OCI-LY1 (cell line): ENCODE results near the gene KMT5C.

Experiments
- H2AFZ ChIP-seq: fragments of 200-600 bp; sonication (generic), shearing (Covaris generic); 2 replicates; pipeline ENCODE4 v1.6.0; 2014; ENCODE audit warnings: antibody characterized with exemption, mild to moderate bottlenecking, low read length
- H3F3A ChIP-seq: fragments of 200-600 bp; sonication (generic), shearing (Covaris generic); 2 replicates; pipeline ENCODE4 v1.6.0; 2014; ENCODE audit warnings: mild to moderate bottlenecking, antibody characterized with exemption, low read length, moderate library complexity; ENCODE audit not compliant: insufficient read depth
- H3K27ac ChIP-seq: fragments of 200-600 bp; sonication (generic); 2 replicates; pipeline ENCODE4 v1.5.1; 2014; ENCODE audit warnings: low read length, mixed run types, mild to moderate bottlenecking, low read depth; ENCODE audit not compliant: poor library complexity, severe bottlenecking
- H3K27me3 ChIP-seq: fragments of 200-600 bp; sonication (generic); 2 replicates; pipeline ENCODE4 v1.6.0; 2014; ENCODE audit warnings: antibody characterized with exemption, mild to moderate bottlenecking, low read length, moderate library complexity; ENCODE audit not compliant: insufficient read depth
- H3K36me3 ChIP-seq: fragments of 200-600 bp; sonication (generic); 2 replicates; pipeline ENCODE4 v1.6.1; 2014; ENCODE audit warnings: mild to moderate bottlenecking, antibody characterized with exemption, low read length, moderate library complexity, mixed read lengths; ENCODE audit not compliant: insufficient read depth
- H3K4me1 ChIP-seq: fragments of 200-600 bp; sonication (generic); 2 replicates; pipeline ENCODE4 v1.5.1; 2014; ENCODE audit warnings: mild to moderate bottlenecking, low read length, moderate library complexity; ENCODE audit not compliant: insufficient read depth, severe bottlenecking
- H3K4me2 ChIP-seq: fragments of 200-600 bp; sonication (generic), shearing (Covaris generic); 2 replicates; pipeline ENCODE4 v1.6.1; 2014; ENCODE audit warnings: low read length
- H3K4me3 ChIP-seq: fragments of 200-600 bp; sonication (generic); 2 replicates; pipeline ENCODE4 v1.5.1; 2014; ENCODE audit warnings: low read length, low read depth, mild to moderate bottlenecking, mixed read lengths; ENCODE audit not compliant: poor library complexity, severe bottlenecking
- H3K79me2 ChIP-seq: fragments of 200-600 bp; shearing (Covaris generic); 2 replicates; pipeline ENCODE4 v1.6.1; 2016; ENCODE audit warnings: mixed run types, low read length, mixed read lengths; ENCODE audit not compliant: insufficient read depth
- H3K9ac ChIP-seq: fragments of 200-600 bp; sonication (generic), shearing (Covaris generic); 2 replicates; pipeline ENCODE4 v1.6.1; 2014; ENCODE audit warnings: mild to moderate bottlenecking, low read length, mixed read lengths
- H3K9me2 ChIP-seq: fragments of 200-600 bp; sonication (generic), shearing (Covaris generic); 2 replicates; pipeline ENCODE4 v1.6.1; 2014; ENCODE audit warnings: low read depth, mild to moderate bottlenecking, low read length, mixed read lengths
- H3K9me3 ChIP-seq: fragments of 200-600 bp; shearing (Covaris generic); 2 replicates; pipeline ENCODE4 v1.6.1; 2014; ENCODE audit warnings: low read length, mixed read lengths
- H4K20me1 ChIP-seq: fragments of 200-600 bp; sonication (generic), shearing (Covaris generic); 2 replicates; pipeline ENCODE4 v1.6.0; 2016; ENCODE audit warnings: mild to moderate bottlenecking, low read length; ENCODE audit not compliant: insufficient read depth
- EZH2 ChIP-seq: fragments of 200-600 bp; sonication (generic), shearing (Covaris generic); IDR thresholded peaks from 2 replicates; pipeline ENCODE4 v1.8.0; 2017; ENCODE audit warnings: borderline replicate concordance, mixed run types, mild to moderate bottlenecking, antibody characterized with exemption, low read length, moderate library complexity, mixed read lengths
- TF ChIP-seq, protein P1 (sequence below): fragments of 200-600 bp; sonication (generic), shearing (Covaris generic); IDR thresholded peaks from 2 replicates; pipeline ENCODE4 v1.5.1; 2017; ENCODE audit warnings: mild to moderate bottlenecking, antibody characterized with exemption, low read length, moderate library complexity, mixed read lengths

The KMT5C gene

DNA sequence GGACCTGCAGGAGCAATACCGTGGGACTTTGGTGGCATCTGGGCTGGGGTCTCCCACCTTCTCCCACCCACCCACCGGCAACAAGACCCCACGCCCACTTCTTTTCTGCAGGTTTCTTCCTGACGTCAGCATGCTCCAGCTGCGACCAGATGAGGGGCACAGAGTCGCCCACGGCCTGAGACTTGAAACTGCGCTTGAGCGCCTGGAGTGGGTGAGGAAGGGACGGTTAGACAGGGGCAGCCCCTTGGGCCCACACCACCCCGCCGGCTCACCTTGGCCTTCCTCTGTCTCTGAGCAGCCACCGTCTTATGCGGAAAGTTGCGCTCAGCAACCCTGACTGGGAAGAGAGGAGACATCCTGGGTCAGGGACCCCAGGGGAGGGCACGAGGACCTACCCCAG is 21.2 kb downstream of the KMT5C start:
- no peaks in the 10 kb centered on the region for H3K9me3 ChIP-seq
- no peak overlapping the region for H3K9ac ChIP-seq
- no peaks in the 10 kb centered on the region for H4K20me1 ChIP-seq
- H3K27me3 ChIP-seq, result peaks cover 9% of the 10 kb centered on the region; the same call in 1 of the 2 replicates
- H3K27ac ChIP-seq, result no peak overlapping the region
- no peaks in the 10 kb centered on the region for H3K4me1 ChIP-seq
- no peaks in the 10 kb centered on the region for H3K36me3 ChIP-seq
- TF ChIP-seq, protein P1, sequence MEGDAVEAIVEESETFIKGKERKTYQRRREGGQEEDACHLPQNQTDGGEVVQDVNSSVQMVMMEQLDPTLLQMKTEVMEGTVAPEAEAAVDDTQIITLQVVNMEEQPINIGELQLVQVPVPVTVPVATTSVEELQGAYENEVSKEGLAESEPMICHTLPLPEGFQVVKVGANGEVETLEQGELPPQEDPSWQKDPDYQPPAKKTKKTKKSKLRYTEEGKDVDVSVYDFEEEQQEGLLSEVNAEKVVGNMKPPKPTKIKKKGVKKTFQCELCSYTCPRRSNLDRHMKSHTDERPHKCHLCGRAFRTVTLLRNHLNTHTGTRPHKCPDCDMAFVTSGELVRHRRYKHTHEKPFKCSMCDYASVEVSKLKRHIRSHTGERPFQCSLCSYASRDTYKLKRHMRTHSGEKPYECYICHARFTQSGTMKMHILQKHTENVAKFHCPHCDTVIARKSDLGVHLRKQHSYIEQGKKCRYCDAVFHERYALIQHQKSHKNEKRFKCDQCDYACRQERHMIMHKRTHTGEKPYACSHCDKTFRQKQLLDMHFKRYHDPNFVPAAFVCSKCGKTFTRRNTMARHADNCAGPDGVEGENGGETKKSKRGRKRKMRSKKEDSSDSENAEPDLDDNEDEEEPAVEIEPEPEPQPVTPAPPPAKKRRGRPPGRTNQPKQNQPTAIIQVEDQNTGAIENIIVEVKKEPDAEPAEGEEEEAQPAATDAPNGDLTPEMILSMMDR, result no peak
- no peak for TF ChIP-seq EZH2
- H3K4me2 ChIP-seq, result no peak overlapping the region
- H3K79me2 ChIP-seq, result no peaks in the 10 kb centered on the region
- no peaks in the 10 kb centered on the region for H3K9me2 ChIP-seq
- no peaks in the 10 kb centered on the region for H3F3A ChIP-seq
- no peak overlapping the region for H2AFZ ChIP-seq
- no peak overlapping the region for H3K4me3 ChIP-seq

DNA sequence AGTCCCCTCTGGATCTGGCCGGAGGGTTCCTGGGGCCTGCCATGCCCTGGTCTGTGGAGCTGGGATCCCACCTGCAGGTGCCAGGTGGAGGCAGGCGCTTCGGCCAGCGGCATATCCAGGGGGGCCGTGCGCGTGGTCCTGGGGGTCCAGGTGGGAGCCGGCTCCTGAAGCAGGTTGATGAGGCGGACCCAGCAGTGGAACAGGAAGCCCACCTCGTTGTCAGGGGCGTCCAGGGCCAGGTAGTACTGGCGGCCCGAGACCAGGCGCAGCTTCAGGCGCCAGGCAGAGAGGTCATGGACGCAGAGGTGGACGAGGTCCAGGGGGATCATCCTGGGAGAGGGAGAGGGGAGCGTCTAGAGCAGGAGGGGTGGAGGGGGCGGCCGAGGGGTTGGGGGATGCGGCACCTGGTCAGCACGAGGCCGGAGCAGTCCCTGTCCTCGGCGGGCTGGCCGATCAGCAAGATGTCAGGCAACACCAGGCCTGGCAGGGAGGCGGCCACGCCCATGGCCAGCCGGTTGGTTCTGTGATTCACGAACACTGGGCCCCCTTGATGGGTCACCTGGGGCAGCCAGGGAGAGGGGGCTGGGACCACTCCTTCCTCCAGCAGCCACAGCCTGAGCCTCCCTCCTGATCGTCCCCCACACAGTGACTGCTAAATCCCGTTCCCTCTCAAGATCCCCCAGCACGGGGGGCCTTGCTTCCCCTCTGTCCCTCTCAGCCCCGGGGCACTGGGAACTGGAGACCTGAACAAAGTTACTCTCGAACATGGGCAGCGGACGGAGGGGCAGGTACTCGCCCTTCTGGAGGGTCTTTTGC is 22.7 kb downstream of the KMT5C start:
- Histone ChIP-seq H3K27me3 (peaks cover 9% of the 10 kb centered on the region; the same call in 1 of the 2 replicates), H3K9ac (no peak overlapping the region)

DNA sequence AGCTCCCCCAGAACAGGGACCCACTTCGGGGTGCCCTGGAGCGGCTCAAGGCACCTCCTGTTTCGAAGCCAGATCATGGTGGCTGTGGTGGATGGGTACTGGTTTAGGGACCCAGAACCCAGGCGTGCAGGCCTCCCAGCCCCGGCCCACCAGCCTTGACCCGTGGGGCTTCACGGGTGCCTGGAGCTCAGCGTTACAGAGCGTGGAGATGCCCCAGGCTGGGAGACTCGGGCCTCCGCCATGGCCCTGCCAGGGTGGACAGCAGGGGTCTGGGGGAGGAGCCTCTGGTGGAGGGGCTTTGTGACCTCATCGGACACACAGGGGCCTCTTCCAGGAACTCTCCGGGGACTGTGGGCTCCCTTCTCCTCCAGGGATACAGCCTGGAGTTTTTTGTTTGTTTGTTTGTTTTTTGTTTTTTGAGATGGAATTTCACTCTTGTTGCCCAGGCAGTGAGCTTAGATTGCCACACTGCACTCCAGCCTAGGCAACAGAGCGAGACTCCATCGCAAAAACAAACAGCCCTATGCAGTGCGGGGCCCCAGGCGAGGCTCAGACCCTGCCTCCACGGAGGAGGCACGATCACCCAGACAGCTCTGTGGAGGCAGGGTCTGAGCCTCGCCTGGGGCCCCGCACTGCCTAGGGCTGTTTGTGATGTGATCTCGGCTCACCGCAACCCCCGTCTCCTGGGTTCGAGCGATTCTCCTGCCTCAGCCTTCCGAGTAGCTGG is 23.5 kb downstream of the KMT5C start, which contains the start of gene GARIN5B:
Gene GARIN5B, minus strand, starts transcription at position 271 of the 727 bp plus-strand sequence. Its CDS starts 194 bp downstream, at position 77.
- H3F3A ChIP-seq, result no peaks in the 10 kb centered on the region
- no peaks in the 10 kb centered on the region for H3K79me2 ChIP-seq
- H3K9me3 ChIP-seq, result no peaks in the 10 kb centered on the region
- H3K9me2 ChIP-seq, result no peaks in the 10 kb centered on the region
- H2AFZ ChIP-seq, result no peak within 1 kb of the TSS
- H3K36me3 ChIP-seq, result no peaks in the 10 kb centered on the region
- H3K4me3 ChIP-seq, result no peak within 1 kb of the TSS
- H3K4me1 ChIP-seq, result no peaks in the 10 kb centered on the region
- H3K4me2 ChIP-seq, result no peak within 1 kb of the TSS
- H4K20me1 ChIP-seq, result no peaks in the 10 kb centered on the region
- no peak within 1 kb of the TSS for H3K27ac ChIP-seq
- no peak for TF ChIP-seq EZH2
- TF ChIP-seq, protein P1, result no peak
- peaks cover 9% of the 10 kb centered on the region; the same call in 1 of the 2 replicates for H3K27me3 ChIP-seq
- no peak within 1 kb of the TSS for H3K9ac ChIP-seq

More for the DNA sequence above, 22.7 kb downstream of the KMT5C start:
- no peak overlapping the region for H3K27ac ChIP-seq
- no peak overlapping the region for H3K4me2 ChIP-seq
- H3K9me3 ChIP-seq, result no peaks in the 10 kb centered on the region
- H4K20me1 ChIP-seq, result no peaks in the 10 kb centered on the region
- no peaks in the 10 kb centered on the region for H3K36me3 ChIP-seq
- TF ChIP-seq, protein P1, result no peak
- TF ChIP-seq EZH2, result no peak
- no peak overlapping the region for H3K4me3 ChIP-seq
- H3F3A ChIP-seq, result no peaks in the 10 kb centered on the region
- H3K9me2 ChIP-seq, result no peaks in the 10 kb centered on the region
- no peaks in the 10 kb centered on the region for H3K79me2 ChIP-seq
- H2AFZ ChIP-seq, result no peak overlapping the region
- H3K4me1 ChIP-seq, result no peaks in the 10 kb centered on the region
